Brain microvascular endothelial cell (primary cell): ENCODE data around the gene UMPS.

ENCODE experiments used
- DNase-seq: peaks from one replicate; pipeline ENCODE4 v3.0.0-alpha.2; 2020
- H3K27ac ChIP-seq: fragments of 250-450 bp; sonication (Bioruptor Pico); 2 replicates; pipeline ENCODE4 v1.5.1; 2020; ENCODE audit warnings: mild to moderate bottlenecking, moderate library complexity
- H3K27me3 ChIP-seq: fragments of 250-450 bp; sonication (Bioruptor Pico); replicated peaks from 2 replicates; pipeline ENCODE4 v1.5.1; 2020; ENCODE audit warnings: mild to moderate bottlenecking
- H3K36me3 ChIP-seq: fragments of 250-450 bp; sonication (Bioruptor Pico); replicated peaks from 2 replicates; pipeline ENCODE4 v1.5.1; 2020; ENCODE audit warnings: mild to moderate bottlenecking
- H3K4me3 ChIP-seq: 2 replicates; pipeline ENCODE4 v1.5.1; 2011; ENCODE audit warnings: low read depth, mild to moderate bottlenecking, control low read depth, low read length, moderate library complexity
- in situ Hi-C: cut with HindIII; loops from 2 replicates; pipeline ENCODE4 v1.10.0; 2017; ENCODE audit warnings: low sequenced_read_pairs, low pct_ligation_motif_present
- TF ChIP-seq, protein P1 (sequence below): IDR thresholded peaks from 2 replicates; pipeline ENCODE4 v1.5.1; 2011; ENCODE audit warnings: low read depth, mild to moderate bottlenecking, moderate library complexity, low read length, control low read depth, inconsistent platforms; ENCODE audit errors: missing control alignments

The UMPS gene

DNA sequence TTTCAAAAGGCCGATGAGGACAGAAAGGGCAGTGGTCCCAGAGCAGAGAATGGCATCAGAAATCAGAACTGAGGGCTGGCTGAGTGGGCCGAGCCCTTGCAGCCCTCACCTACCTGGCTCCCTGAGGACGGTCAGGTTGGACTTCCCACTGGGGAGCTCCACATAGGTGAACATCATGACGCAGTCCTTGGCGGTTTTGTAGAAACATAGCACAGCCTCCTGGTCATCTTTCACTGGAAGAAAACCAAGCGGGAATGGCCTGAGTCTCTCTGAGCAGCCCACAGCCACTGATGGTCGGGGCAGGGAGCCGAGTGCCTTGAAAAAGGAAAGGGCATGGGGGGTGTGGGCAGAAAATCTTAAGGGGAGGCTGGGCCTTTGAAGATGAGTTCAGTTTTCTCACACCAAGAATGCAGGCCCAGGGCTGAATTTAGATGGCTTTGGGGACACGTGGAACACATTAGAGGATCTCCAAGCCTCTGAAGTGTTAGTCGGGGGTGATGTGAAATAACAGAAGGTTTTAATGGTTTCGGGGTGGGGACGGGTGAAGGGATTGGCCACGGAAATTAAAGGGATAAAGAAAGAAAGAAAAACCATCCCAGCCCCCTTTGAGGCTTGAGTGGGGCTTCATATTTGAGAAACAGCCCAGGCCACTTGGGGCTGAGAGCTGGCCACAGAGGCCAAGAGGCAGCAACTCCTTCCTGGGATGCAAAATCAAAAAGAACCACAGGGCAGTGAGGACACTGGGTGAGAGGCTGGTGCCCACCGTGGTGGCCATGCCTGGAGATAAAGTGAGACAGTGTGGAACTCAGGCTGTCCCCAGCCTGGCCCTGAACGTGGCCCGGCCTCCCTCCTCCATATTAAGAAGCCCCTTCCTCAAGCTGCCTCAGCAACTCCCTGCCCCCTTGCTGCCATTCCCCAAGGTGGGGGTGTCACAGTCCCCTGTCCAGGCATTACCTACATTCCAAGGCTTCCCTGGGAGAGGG, 36.2 kb downstream of the UMPS start:
- no peak overlapping the region for H3K27ac ChIP-seq
- no peak overlapping the region for H3K4me3 ChIP-seq
- H3K27me3 ChIP-seq, result no peaks in the 10 kb centered on the region
- no peak for DNase-seq
- in situ Hi-C loops, result loop anchor here (25.0 kb wide), 1 partner anchor 121 kb away; the partner anchor contains the start of gene ITGB5
- TF ChIP-seq, protein P1, sequence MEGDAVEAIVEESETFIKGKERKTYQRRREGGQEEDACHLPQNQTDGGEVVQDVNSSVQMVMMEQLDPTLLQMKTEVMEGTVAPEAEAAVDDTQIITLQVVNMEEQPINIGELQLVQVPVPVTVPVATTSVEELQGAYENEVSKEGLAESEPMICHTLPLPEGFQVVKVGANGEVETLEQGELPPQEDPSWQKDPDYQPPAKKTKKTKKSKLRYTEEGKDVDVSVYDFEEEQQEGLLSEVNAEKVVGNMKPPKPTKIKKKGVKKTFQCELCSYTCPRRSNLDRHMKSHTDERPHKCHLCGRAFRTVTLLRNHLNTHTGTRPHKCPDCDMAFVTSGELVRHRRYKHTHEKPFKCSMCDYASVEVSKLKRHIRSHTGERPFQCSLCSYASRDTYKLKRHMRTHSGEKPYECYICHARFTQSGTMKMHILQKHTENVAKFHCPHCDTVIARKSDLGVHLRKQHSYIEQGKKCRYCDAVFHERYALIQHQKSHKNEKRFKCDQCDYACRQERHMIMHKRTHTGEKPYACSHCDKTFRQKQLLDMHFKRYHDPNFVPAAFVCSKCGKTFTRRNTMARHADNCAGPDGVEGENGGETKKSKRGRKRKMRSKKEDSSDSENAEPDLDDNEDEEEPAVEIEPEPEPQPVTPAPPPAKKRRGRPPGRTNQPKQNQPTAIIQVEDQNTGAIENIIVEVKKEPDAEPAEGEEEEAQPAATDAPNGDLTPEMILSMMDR, result no peak
- H3K36me3 ChIP-seq, result peaks cover 57% of the 10 kb centered on the region

DNA sequence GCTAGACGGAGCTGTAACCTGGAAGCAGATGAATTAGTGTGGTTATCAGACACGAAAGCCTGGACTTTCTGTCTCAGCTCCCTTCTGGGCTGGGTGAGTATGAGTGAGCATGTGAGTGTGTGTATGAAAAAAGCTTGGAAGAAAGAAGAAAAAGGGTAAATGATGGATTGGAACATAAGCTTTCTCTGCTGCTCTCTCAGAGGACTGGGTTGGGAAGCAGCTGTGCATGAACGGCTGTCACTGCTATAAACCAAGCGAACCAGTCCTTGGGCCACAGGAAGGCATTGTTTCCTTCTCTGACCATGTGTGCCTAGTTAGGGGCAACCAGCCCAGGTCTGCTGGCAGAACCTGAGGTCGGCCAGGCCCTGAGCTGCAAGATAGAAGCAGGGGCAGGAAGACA, 37.0 kb downstream of the UMPS start:
- TF ChIP-seq, protein P1, result no peak
- H3K36me3 ChIP-seq, result peaks cover 59% of the 10 kb centered on the region
- H3K27me3 ChIP-seq, result no peaks in the 10 kb centered on the region
- in situ Hi-C loops, result loop anchor here (25.0 kb wide), 1 partner anchor 120 kb away; the partner anchor contains the start of gene ITGB5
- no peak for DNase-seq
- H3K27ac ChIP-seq, result no peak overlapping the region
- H3K4me3 ChIP-seq, result no peak overlapping the region

DNA sequence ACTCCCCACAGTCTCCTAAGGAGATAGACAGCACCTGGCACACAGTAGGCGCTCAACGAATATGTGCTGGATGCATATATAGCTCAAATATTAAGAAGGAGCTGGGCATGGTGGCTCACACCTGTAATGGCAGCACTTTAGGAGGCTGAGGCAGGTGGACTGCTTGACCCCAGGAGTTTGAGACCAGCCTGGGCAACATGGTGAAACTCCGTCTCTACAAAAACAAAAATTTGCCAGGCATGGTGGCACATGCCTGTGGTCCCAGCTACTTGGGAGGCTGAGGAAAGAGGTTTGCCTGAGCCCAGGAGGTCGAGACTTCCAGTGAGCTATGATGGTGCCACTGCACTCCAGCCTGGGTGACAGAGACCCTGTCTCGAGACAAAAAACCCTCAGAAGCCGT, 37.4 kb downstream of the UMPS start:
- no peaks in the 10 kb centered on the region for H3K27me3 ChIP-seq
- peaks cover 59% of the 10 kb centered on the region for H3K36me3 ChIP-seq
- DNase-seq, result no peak
- TF ChIP-seq, protein P1, result no peak
- no peak overlapping the region for H3K4me3 ChIP-seq
- in situ Hi-C loops, result loop anchor here (25.0 kb wide), 1 partner anchor 120 kb away; the partner anchor contains the start of gene ITGB5
- no peak overlapping the region for H3K27ac ChIP-seq

DNA sequence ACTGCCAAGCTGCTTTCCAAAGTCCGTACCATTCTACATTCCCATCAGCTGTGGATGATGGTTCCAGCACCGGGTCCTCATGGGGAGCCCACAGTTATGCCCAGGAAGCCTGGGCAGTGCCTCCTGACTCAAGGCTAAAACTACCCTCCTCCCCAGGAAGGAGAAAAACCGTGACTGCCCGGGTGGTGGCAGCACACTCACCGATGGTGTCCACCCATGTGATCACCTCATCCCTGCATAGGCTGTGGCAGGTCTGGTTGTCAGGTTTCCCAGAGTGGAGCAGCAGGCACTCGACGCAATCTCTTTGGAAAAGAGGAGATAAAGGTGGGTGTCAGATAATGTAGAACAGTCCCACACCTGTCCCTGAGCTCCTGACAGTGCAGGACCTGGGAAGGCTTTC, 38.6 kb downstream of the UMPS start:
- TF ChIP-seq, protein P1, result peak; percentile 55
- H3K36me3 ChIP-seq, result peaks cover 59% of the 10 kb centered on the region
- in situ Hi-C loops, result loop anchor here (25.0 kb wide), 1 partner anchor 118 kb away; the partner anchor contains the start of gene ITGB5
- no peak for DNase-seq
- H3K4me3 ChIP-seq, result no peak overlapping the region
- no peak overlapping the region for H3K27ac ChIP-seq
- H3K27me3 ChIP-seq, result no peaks in the 10 kb centered on the region

DNA sequence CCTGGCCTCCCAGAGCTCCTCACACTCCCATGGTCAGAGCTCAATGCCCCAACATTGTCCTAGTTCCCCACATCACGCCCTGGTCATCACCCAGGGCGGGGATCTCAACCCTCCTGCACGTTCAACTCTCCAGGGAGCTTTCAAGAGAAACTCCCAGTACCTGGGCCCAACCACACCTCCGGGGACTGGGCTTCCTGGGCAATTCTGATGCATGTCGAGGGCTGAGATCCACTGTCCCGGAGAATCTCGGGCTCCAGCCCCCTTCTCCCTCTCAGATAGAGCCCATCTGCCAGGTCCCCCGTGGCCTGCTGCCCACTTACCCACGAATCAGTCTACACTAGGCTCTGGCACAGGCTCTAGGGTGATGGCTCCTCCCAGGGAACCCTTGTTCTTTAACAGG, 39.2 kb downstream of the UMPS start:
- Histone ChIP-seq H3K36me3 (peaks cover 53% of the 10 kb centered on the region), H3K4me3 (no peak overlapping the region), H3K27ac (no peak overlapping the region), H3K27me3 (no peaks in the 10 kb centered on the region)
- no peak for DNase-seq
- TF ChIP-seq, protein P1, result no peak
- in situ Hi-C loops, result loop anchor here (25.0 kb wide), 1 partner anchor 118 kb away; the partner anchor contains the start of gene ITGB5
